DOHH2 (cell line): Measurements from ENCODE around the gene CANT1.

Experiments
- EZH2phosphoT487 ChIP-seq: fragments of 200-600 bp; sonication (generic); IDR thresholded peaks from 2 replicates; pipeline ENCODE4 v1.6.1; 2017; ENCODE audit warnings: borderline replicate concordance, mild to moderate bottlenecking, antibody characterized with exemption, low read length, moderate library complexity, mixed read lengths
- TF ChIP-seq, protein P1 (sequence below): fragments of 200-600 bp; sonication (generic); IDR thresholded peaks from one replicate; pipeline ENCODE4 v1.5.1; 2014; ENCODE audit warnings: antibody characterized with exemption, mild to moderate bottlenecking, low read depth, low read length; ENCODE audit not compliant: poor library complexity, severe bottlenecking

DNA sequence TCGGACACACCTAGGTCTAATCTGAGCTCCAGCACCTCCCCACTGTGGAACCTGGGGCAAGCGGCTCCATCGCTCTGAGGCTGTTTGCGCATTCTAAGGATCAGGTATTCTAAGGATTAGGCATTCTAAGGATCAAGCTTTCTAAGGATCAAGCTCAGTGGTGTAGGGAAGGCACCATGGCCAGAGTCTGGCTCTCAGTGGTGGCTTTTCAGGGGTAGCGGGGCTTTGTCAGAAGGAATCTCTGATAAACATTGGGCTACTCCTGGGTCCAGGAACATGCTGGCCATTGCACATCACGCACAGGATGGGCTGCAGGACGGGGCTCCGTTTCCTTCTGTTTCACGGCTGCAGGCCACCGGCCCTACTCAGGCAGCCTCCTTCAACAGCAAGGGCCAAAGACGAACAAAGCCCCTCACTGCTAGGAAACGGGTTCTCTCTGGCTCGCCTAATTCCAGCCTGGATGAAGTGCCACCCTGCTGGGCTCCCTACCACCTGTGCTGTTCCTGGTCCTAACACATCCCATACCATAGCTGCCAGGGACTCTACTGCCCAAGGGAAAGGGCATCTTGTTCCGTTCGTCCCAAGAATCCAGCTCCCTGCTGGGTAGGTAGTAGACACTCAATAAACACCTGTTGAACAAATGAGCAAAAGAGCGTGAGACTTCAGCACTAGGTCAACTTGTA lies 19.9 kb upstream of the CANT1 start:
- TF ChIP-seq, protein P1, sequence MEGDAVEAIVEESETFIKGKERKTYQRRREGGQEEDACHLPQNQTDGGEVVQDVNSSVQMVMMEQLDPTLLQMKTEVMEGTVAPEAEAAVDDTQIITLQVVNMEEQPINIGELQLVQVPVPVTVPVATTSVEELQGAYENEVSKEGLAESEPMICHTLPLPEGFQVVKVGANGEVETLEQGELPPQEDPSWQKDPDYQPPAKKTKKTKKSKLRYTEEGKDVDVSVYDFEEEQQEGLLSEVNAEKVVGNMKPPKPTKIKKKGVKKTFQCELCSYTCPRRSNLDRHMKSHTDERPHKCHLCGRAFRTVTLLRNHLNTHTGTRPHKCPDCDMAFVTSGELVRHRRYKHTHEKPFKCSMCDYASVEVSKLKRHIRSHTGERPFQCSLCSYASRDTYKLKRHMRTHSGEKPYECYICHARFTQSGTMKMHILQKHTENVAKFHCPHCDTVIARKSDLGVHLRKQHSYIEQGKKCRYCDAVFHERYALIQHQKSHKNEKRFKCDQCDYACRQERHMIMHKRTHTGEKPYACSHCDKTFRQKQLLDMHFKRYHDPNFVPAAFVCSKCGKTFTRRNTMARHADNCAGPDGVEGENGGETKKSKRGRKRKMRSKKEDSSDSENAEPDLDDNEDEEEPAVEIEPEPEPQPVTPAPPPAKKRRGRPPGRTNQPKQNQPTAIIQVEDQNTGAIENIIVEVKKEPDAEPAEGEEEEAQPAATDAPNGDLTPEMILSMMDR = no peak
- no peak for TF ChIP-seq EZH2phosphoT487
